C4-2B (cell line): Measurements from ENCODE around the gene TAF3.

Experiments
- H3K27ac ChIP-seq: fragments of 450-650 bp; 2 replicates; pipeline ENCODE4 v1.5.1; 2017
- ZFX ChIP-seq: fragments of 450-650 bp; IDR thresholded peaks from 2 replicates; pipeline ENCODE4 v1.6.1; 2017
- TF ChIP-seq, protein P1 (sequence below): fragments of 450-650 bp; conservative IDR thresholded peaks from 2 replicates; pipeline ENCODE4 v1.5.1; 2017; ENCODE audit warnings: mild to moderate bottlenecking

The TAF3 gene

GRCh38 chr10:7988989-7989388 lies 170.7 kb downstream of the TAF3 start:
- TF ChIP-seq ZFX: no peak
- TF ChIP-seq, protein P1, sequence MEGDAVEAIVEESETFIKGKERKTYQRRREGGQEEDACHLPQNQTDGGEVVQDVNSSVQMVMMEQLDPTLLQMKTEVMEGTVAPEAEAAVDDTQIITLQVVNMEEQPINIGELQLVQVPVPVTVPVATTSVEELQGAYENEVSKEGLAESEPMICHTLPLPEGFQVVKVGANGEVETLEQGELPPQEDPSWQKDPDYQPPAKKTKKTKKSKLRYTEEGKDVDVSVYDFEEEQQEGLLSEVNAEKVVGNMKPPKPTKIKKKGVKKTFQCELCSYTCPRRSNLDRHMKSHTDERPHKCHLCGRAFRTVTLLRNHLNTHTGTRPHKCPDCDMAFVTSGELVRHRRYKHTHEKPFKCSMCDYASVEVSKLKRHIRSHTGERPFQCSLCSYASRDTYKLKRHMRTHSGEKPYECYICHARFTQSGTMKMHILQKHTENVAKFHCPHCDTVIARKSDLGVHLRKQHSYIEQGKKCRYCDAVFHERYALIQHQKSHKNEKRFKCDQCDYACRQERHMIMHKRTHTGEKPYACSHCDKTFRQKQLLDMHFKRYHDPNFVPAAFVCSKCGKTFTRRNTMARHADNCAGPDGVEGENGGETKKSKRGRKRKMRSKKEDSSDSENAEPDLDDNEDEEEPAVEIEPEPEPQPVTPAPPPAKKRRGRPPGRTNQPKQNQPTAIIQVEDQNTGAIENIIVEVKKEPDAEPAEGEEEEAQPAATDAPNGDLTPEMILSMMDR: no peak

GRCh38 chr10:7998831-7999230 lies 180.5 kb downstream of the TAF3 start:
- TF ChIP-seq ZFX: no peak
- TF ChIP-seq, protein P1: no peak

More at GRCh38 chr10:7988989-7989388, 170.7 kb downstream of the TAF3 start:
- H3K27ac ChIP-seq: no peak overlapping the region

DNA sequence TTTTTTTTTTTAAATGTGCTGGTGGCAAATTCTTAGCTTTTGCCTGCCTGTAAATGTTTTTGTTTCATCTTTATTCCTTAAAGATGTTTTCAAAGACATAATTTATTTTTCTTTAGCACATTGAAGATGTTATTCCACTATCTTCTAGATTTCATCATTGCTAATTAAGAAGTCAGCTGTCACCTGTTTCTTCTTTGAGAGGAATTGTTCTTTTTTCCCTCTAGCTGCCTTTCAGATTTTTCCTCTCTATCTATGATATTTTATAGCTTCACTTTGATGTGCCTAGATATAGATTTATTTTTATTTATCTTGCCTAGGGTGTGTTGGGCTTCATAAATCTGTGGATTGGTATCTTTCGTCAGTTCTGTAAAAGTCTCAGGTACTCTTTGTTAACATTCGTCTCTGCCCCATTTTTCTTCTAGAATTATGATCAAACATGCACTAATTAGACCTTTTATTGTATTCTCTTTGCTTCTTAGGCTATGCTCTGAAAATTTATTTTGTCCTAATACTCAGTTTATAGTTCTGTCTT lies 186.2 kb downstream of the TAF3 start:
- no peak for TF ChIP-seq ZFX
- TF ChIP-seq, protein P1: no peak

More at GRCh38 chr10:7998831-7999230, 180.5 kb downstream of the TAF3 start:
- no peak overlapping the region for H3K27ac ChIP-seq

DNA sequence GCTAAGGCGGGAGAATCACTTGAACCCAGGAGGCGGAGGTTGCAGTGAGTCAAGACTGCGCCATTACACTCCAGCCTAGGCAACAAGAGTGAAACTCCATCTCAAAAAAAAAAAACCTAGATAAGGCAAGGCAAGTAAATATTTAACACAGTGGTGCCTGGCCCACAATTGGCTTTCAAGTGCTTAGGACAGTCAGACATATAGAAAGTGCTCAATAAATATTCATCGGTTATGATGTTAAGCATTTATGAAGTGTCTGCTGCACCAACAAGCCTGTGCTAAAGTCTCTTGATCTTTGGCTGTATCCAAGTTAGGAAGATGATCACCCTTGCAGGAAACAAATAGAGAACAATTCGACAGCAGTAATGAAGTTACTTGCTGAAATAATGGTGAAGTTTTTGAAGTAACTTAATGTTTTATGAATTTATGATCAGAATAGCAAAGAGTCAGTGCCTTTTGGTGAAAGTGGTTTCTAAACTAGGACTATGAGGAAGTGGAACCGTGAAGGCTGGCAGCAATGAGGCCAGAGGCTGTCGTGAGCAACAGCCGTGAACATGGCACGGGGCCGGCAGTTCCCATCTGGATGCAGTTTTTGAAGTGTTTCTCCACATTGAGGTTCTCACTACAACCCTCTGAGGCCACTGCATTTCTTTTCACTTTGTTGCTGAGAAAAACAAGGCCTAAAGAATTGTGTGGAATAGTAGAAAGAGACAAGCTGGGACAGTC lies 188.1 kb downstream of the TAF3 start:
- H3K27ac ChIP-seq: no peak overlapping the region
- TF ChIP-seq, protein P1: no peak
- no peak for TF ChIP-seq ZFX

More for the DNA sequence above, 186.2 kb downstream of the TAF3 start:
- H3K27ac ChIP-seq: no peak overlapping the region

DNA sequence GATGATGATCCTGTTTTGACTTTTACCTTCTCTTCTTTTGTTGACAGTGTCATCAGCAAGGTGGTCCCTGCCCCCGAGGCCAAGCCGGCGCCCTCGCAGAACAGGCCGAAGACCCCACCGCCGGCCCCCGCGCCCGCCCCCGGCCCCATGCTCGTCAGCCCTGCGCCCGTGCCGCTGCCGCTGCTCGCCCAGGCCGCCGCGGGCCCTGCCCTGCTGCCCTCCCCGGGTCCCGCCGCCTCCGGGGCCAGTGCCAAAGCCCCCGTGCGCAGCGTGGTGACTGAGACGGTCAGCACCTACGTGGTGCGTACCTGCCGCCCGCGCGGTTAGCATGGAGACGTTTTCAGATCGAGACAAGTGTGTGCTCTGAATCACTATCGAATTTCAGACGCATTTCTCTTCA lies 190.7 kb downstream of the TAF3 start:
- no peak for TF ChIP-seq ZFX
- TF ChIP-seq, protein P1: no peak
- H3K27ac ChIP-seq: no peak overlapping the region

GRCh38 chr10:8013006-8013405 lies 194.7 kb downstream of the TAF3 start:
- H3K27ac ChIP-seq: no peak overlapping the region

DNA sequence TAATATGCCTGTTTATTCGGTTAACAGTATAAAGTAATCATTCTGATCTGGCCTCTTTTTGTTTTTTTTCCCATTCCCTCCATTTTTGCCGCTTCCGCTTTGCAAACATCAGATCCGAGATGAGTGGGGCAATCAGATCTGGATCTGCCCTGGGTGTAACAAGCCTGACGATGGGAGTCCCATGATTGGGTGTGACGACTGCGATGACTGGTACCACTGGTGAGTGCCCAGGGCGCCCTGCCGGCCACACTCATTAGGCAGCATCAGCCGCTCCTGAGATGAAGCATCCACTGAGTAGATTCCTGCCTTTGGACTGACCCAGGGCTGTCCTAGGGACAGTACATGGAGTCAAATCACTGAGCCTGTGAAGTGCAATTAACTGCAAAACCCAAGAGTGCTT lies 195.3 kb downstream of the TAF3 start:
- peak overlapping the region; percentile 34 for H3K27ac ChIP-seq
- TF ChIP-seq ZFX: no peak
- TF ChIP-seq, protein P1: no peak

More at GRCh38 chr10:8013006-8013405, 194.7 kb downstream of the TAF3 start:
- TF ChIP-seq, protein P1: no peak
- TF ChIP-seq ZFX: no peak
